ACHN (cell line): ENCODE results near the gene CHEK2.
"Not testable (repeated sequence)": the region's sequence is repeated elsewhere in the genome, so short reads cannot be mapped to it uniquely, and the experiment has no call there.

Experiments
- DNase-seq: peaks from one replicate; pipeline ENCODE4 v3.0.0-alpha.2; 2015
- in situ Hi-C: cut with HindIII; loops from 2 replicates; pipeline ENCODE4 v1.10.0; 2017; ENCODE audit warnings: low sequenced_read_pairs, low pct_ligation_motif_present, low pct_unique_long_range_greater_than_20kb

Gene CHEK2

GRCh38 chr22:28741785-28742561, at the start of gene CHEK2, which contains the start of gene HSCB:
TSS of gene CHEK2 (minus strand) at chr22:28741820. CDS start at chr22:28734721, 7,099 bp downstream.
TSS of gene HSCB (plus strand) at chr22:28742039. CDS start at chr22:28742096, 57 bp downstream.
- in situ Hi-C loops, result no loop called here
- peak; percentile 98 for DNase-seq

DNA sequence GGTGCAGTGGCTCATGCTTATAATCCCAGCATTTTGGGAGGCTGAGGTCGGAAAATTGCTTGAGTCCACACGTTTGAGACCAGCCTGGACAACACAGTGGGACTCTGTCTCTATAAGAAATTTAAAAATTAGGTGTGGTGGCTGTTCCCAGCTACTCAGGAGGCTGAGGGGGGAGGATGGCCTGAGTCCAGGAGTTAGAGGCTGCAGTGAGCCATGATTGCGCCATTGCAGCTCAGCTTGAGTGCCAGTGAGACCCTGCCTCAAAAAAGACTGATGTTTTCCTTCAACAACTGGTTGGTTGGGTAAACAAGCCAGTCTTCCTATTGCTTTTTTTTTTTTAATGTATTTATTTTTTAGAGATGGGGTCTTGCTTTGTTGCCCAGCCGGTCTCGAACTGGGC, 49.5 kb upstream of the CHEK2 start:
- in situ Hi-C loops, result no loop called here
- DNase-seq, result no peak

DNA sequence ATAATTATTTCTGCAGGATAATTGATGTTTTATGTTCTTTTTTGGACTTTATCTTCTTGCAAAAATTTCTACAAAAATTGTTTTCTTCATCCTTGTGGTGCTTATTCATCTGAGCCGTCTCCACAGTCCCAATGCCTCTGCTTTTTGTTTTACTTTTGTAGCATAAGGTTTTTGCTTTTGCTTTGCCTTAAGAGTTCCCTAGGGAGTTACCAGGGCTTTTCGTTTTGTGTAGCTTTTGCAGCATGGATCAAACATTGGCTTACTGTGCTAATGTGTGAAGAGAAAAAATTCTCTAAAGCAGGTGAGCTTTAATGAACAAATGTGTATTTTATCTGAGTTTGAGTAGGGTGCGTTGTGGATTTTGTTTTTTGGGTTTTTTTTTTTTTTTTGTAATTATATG, 47.0 kb upstream of the CHEK2 start:
- in situ Hi-C loops, result no loop called here
- DNase-seq, result no peak

DNA sequence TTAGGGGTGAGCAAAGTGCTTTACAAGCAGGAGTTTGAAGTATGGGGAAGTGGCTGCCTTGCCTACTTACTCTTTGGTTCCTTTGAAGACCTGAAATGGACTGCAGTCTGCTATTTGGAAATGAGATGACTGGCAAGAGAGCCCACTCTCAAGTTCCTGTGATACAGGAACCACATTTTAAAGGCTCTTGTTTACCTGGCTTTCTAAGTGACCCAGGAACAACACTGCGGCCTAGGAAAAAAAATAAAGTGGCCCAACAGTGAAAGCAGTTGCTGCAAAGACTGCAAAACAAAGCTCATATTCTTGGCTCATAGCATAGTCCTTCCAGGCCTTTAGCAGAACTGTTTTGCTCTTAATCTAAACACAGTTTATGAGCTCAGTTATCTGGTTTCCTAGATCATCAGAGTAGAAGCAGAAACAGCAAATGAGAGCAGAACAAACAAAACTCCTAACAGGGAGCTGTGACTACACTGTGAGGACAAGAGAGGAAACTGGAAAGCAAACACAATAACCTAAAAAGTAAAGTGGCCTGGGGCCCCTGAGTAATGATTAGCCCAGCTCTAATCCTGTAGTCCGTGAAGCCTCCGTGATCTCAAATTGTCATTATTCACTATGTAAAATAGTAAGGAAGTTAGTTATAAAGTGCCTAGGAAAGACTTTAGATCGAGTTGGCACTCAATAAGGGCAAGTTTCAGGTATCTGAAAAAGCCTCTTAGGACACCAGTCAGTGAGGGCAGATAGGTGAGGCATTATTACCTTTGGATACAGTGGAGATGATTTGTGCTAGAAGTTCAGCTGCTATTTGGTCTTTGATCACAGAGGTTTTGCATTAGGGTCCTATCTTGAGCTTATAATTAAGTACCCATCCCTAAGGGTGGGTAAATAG, 42.4 kb upstream of the CHEK2 start:
- in situ Hi-C loops, result no loop called here
- DNase-seq, result no peak

DNA sequence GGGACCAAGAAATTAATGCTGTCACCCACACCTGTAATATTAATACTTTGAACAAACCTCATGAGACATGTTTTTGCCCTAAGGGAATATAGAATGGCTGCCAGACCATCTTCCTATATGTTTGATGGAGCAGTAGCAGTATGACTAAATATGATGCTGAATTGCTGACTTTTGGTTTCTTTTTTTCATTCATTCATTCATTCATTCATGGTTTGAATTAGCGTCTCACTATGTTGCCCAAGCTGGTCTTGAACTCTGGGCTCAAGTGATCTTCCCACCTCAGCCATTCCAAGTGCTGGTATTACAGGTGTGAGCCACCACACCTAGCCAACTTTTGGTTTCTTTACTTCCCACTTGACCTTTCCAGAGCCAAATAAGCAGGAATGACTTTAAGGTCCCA, 38.7 kb upstream of the CHEK2 start:
- in situ Hi-C loops, result no loop called here
- DNase-seq, result no peak

GRCh38 chr22:28779833-28780232, 38.2 kb upstream of the CHEK2 start:
- in situ Hi-C loops, result no loop called here
- no peak for DNase-seq

GRCh38 chr22:28774378-28774777, 32.8 kb upstream of the CHEK2 start:
- in situ Hi-C loops, result no loop called here

GRCh38 chr22:28773461-28773867, 31.8 kb upstream of the CHEK2 start:
- no peak for DNase-seq
- in situ Hi-C loops, result no loop called here

More at GRCh38 chr22:28774378-28774777, 32.8 kb upstream of the CHEK2 start:
- no peak for DNase-seq

GRCh38 chr22:28772633-28773460, 31.2 kb upstream of the CHEK2 start, which contains the start of gene CCDC117:
TSS of gene CCDC117 (plus strand) at chr22:28772695. CDS start at chr22:28772850, 155 bp downstream.
- in situ Hi-C loops, result no loop called here
- peak; percentile 92 for DNase-seq

- in situ Hi-C loops, result no loop called here
- no peak for DNase-seq
Measured at GRCh38 chr22:28771195-28771791, 29.7 kb upstream of the CHEK2 start.

DNA sequence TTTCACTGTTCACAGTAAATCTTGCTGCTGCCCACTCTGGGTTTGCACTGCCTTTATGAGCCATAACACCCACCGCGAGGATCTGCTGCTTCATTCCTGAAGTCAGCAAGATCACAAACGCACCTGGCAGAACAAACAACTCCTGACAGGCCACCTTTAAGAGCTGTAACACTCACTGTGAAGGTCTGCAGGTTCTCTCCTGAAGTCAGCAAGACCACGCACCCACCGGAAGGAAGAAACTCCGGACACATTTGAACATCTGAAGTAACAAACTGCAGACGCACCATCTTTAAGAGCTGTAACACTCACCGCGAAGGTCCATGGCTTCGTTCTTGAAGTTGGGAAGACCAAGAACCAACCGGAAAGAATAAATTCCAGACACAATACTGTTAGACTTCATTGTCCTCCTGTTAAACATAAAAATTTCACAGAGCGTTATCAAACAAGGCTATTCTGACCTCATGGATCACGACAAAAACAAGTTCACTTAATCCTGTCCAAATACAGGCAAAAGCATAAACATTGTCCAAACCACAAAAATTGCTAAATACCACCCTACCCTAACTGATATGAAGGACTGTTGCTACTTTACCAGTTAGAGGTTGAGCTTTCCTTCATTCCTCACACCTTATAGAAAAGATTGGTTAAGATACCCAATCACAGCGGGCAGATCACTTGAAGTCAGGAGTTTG, 27.9 kb upstream of the CHEK2 start:
- in situ Hi-C loops, result no loop called here
- no peak for DNase-seq

GRCh38 chr22:28768701-28769393, 27.2 kb upstream of the CHEK2 start:
- in situ Hi-C loops, result no loop called here
- no peak for DNase-seq

GRCh38 chr22:28766628-28767027, 25.0 kb upstream of the CHEK2 start:
- in situ Hi-C loops, result no loop called here

GRCh38 chr22:28762000-28762399, 20.4 kb upstream of the CHEK2 start:
- in situ Hi-C loops, DNase-seq: not testable (repeated sequence)

More at GRCh38 chr22:28766628-28767027, 25.0 kb upstream of the CHEK2 start:
- no peak for DNase-seq

DNA sequence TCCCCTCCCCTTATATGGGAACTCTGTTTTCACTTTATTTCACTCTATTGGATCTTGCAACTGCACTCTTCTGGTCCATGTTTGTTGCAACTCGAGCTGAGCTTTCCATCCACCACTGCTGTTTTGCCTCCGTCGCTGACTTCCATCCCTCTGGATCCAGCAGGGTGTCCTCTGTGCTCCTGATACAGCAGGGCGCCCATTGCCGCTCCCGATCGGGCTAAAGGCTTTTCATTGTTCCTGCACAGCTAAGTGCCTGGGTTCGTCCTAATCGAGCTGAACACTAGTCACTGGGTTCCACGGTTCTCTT, 19.8 kb upstream of the CHEK2 start:
- in situ Hi-C loops, result no loop called here
- DNase-seq, result no peak

- in situ Hi-C loops, result no loop called here
- DNase-seq, result no peak
Measured at GRCh38 chr22:28759861-28760560, 18.4 kb upstream of the CHEK2 start.

DNA sequence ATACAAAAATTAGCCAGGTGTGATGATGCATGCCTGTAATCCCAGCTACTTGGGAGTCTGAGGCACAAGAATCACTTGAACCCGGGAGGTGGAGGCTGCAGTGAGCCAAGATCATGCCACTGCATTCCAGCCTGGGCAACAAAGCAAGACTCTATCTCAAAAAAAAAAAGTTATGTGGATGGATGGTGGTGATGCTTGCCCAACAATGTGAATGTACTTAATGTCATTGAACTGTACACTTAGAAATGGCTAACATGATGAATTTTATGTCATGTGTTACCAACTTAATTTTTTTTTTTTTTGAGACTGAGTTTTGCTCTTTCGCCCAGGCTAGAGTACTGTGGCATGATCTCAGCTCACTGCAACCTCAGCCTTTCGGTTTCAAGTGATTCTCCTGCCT, 12.9 kb upstream of the CHEK2 start:
- in situ Hi-C loops, DNase-seq: not testable (repeated sequence)
